HCT116 (cell line): ENCODE measurements around the gene USP36. TPM values are rescaled to one million over a fixed set of nuclear protein-coding genes. Genes with fewer than 3 reads are reported as not detected.

Experiments used
- ATAC-seq: fragments of 200-7000 bp; cut with Tn5 transposase; 2 replicates; pipeline ENCODE4 v1.9.1; 2020; ENCODE audit warnings: mild to moderate bottlenecking, moderate library complexity
- BruUV-seq: library from RNA; stranded (reverse); fragments of 400-500 nt; replicated peaks from 2 replicates; lab custom pipeline; 2021; lab: Mats Ljungman, UMichigan
- CTCF ChIA-PET: fragments of 300-600 bp; sonication (Branson Sonifier 250); formaldehyde crosslinking; loops from one replicate; lab custom pipeline; 2021; ENCODE audit warnings: antibody characterized with exemption; lab: Charles Lee
- POLR2A ChIA-PET: fragments of 300-600, 350-600 bp; sonication (Branson Sonifier 250); formaldehyde crosslinking; loops from one replicate; lab custom pipeline; 2021; ENCODE audit warnings: antibody characterized with exemption; lab: Charles Lee
- RAD21 ChIA-PET, 2 experiments: fragments of 300-600 bp; sonication (Branson Sonifier 250); formaldehyde crosslinking; loops; one replicate each; lab custom pipeline; 2023; ENCODE audit warnings: low total read pairs in 2 of 2; ENCODE audit not compliant: uncharacterized antibody in 2 of 2, unreplicated experiment in 2 of 2, low non-redundant PET in 1 of 2; lab: Charles Lee
- DNase-seq: peaks from one replicate; pipeline ENCODE4 v3.0.0-alpha.2; 2010; ENCODE audit warnings: low read depth, low spot score
- H2AFZ ChIP-seq: fragments of 200-600 bp; shearing (Covaris generic), sonication (generic); 2 replicates; pipeline ENCODE4 v1.6.1; 2017; ENCODE audit warnings: low read depth, mixed run types, mixed read lengths, antibody characterized with exemption, low read length; ENCODE audit not compliant: poor library complexity, severe bottlenecking
- H3K27ac ChIP-seq: 2 replicates; pipeline ENCODE4 v1.5.1; 2012; ENCODE audit warnings: low read depth, low read length
- H3K27me3 ChIP-seq: fragments of 200-600 bp; sonication (generic); 2 replicates; pipeline ENCODE4 v1.6.1; 2016; ENCODE audit warnings: mixed run types, low read length, mixed read lengths; ENCODE audit not compliant: insufficient read depth
- H3K36me3 ChIP-seq, 2 experiments: fragments of 200-500 bp in 1 of 2; fragments of 200-600 bp in 1 of 2; sonication (Bioruptor generic) in 1 of 2; sonication (generic) in 1 of 2; 2 replicates each; pipeline versions ENCODE4 v1.5.1 to v1.6.1; 2014 to 2016; ENCODE audit warnings: low read length in 2 of 2, inconsistent platforms in 1 of 2, mixed read lengths in 1 of 2, mixed run types in 1 of 2; ENCODE audit not compliant: insufficient read depth in 2 of 2, control insufficient read depth in 1 of 2
- H3K4me1 ChIP-seq, 2 experiments: fragments of 200-600 bp in 1 of 2; sonication (generic) in 1 of 2; 2 replicates each; pipeline versions ENCODE4 v1.5.1 to v1.6.1; 2012 to 2017; ENCODE audit warnings: low read length in 2 of 2, inconsistent platforms in 1 of 2, mild to moderate bottlenecking in 1 of 2, mixed read lengths in 1 of 2, mixed run types in 1 of 2, moderate library complexity in 1 of 2; ENCODE audit not compliant: insufficient read depth in 2 of 2, control insufficient read depth in 1 of 2
- H3K4me2 ChIP-seq: fragments of 200-600 bp; sonication (generic); 2 replicates; pipeline ENCODE4 v1.6.1; 2017; ENCODE audit warnings: mixed run types, low read length, mixed read lengths
- H3K4me3 ChIP-seq, 2 experiments: fragments of 200-600 bp in 1 of 2; sonication (generic) in 1 of 2; replicated peaks in 1 of 2; 2 replicates each; pipeline ENCODE4 v1.5.1; 2011 to 2016; ENCODE audit warnings: low read length in 2 of 2, control low read depth in 1 of 2, low read depth in 1 of 2, mild to moderate bottlenecking in 1 of 2, mixed read lengths in 1 of 2, mixed run types in 1 of 2
- H3K79me2 ChIP-seq: fragments of 200-600 bp; sonication (generic); 2 replicates; pipeline ENCODE4 v1.6.1; 2017; ENCODE audit warnings: mild to moderate bottlenecking, mixed run types, low read length, moderate library complexity, mixed read lengths; ENCODE audit not compliant: insufficient read depth
- H3K9ac ChIP-seq: fragments of 200-600 bp; sonication (generic); 2 replicates; pipeline ENCODE4 v1.6.1; 2016; ENCODE audit warnings: low read length, mixed read lengths
- H3K9me2 ChIP-seq: fragments of 200-600 bp; sonication (generic), shearing (Covaris generic); 2 replicates; pipeline ENCODE4 v1.6.1; 2017; ENCODE audit warnings: mixed run types, mild to moderate bottlenecking, moderate library complexity; ENCODE audit not compliant: insufficient read depth
- H3K9me3 ChIP-seq, 2 experiments: fragments of 200-500 bp in 1 of 2; fragments of 200-600 bp in 1 of 2; sonication (Bioruptor generic) in 1 of 2; sonication (generic) in 1 of 2; 2 replicates each; pipeline ENCODE4 v1.6.1; 2014 to 2017; ENCODE audit warnings: low read length in 2 of 2, mixed read lengths in 2 of 2, inconsistent platforms in 1 of 2, low read depth in 1 of 2, mild to moderate bottlenecking in 1 of 2, mixed run types in 1 of 2, moderate library complexity in 1 of 2; ENCODE audit not compliant: control insufficient read depth in 1 of 2, insufficient read depth in 1 of 2
- H4K20me1 ChIP-seq: fragments of 200-600 bp; sonication (generic), shearing (Covaris generic); 2 replicates; pipeline ENCODE4 v1.6.1; 2017; ENCODE audit warnings: mixed run types, mild to moderate bottlenecking, moderate library complexity; ENCODE audit not compliant: insufficient read depth
- EGR1 ChIP-seq: IDR thresholded peaks from 2 replicates; pipeline ENCODE4 v1.6.1; 2012; ENCODE audit warnings: low read depth
- ELF1 ChIP-seq: IDR thresholded peaks from 2 replicates; pipeline ENCODE4 v1.6.1; 2012; ENCODE audit warnings: low read depth, borderline replicate concordance
- EZH2phosphoT487 ChIP-seq: fragments of 200-600 bp; IDR thresholded peaks from 2 replicates; pipeline ENCODE4 v1.6.1; 2018; ENCODE audit warnings: antibody characterized with exemption, borderline replicate concordance
- FOSL1 ChIP-seq: IDR thresholded peaks from 2 replicates; pipeline ENCODE4 v1.6.1; 2012; ENCODE audit warnings: low read depth
- JUND ChIP-seq: IDR thresholded peaks from 2 replicates; pipeline ENCODE4 v1.6.1; 2012
- MAX ChIP-seq: IDR thresholded peaks from 2 replicates; pipeline ENCODE4 v1.6.1; 2012
- POLR2A ChIP-seq: IDR thresholded peaks from 2 replicates; pipeline ENCODE4 v1.7.0; 2011; ENCODE audit warnings: borderline replicate concordance; ENCODE audit not compliant: insufficient read depth, insufficient read length; ENCODE audit errors: extremely low read depth
- RAD21 ChIP-seq: IDR thresholded peaks from 2 replicates; pipeline ENCODE4 v1.6.1; 2012; ENCODE audit warnings: low read depth, mild to moderate bottlenecking
- REST ChIP-seq: IDR thresholded peaks from 2 replicates; pipeline ENCODE4 v1.6.1; 2012; ENCODE audit warnings: low read depth
- SRF ChIP-seq: IDR thresholded peaks from 2 replicates; pipeline ENCODE4 v1.6.1; 2012; ENCODE audit warnings: low read depth
- ZFX ChIP-seq: fragments of 450-650 bp; IDR thresholded peaks from 2 replicates; pipeline ENCODE4 v1.6.1; 2017
- ZNF274 ChIP-seq: fragments of 200-500 bp; sonication (Bioruptor generic); IDR thresholded peaks from 2 replicates; pipeline ENCODE4 v1.6.1; 2014; ENCODE audit warnings: mild to moderate bottlenecking, low read depth, low read length, inconsistent platforms
- intact Hi-C: fragments of 100-400 bp; cut with micrococcal nuclease; formaldehyde crosslinking; loops from 2 replicates; pipeline ENCODE4 v1.10.0; 2022
- total RNA-seq: library from RNA; stranded (reverse); gene quantifications from one replicate; pipeline ENCODE4 v1.2.1, GENCODE V29; 2021; ENCODE audit not compliant: unreplicated experiment
- TF ChIP-seq, protein P1 (sequence below): IDR thresholded peaks from 2 replicates; pipeline ENCODE4 v1.6.1; 2011; ENCODE audit warnings: mild to moderate bottlenecking, low read length, moderate library complexity; ENCODE audit not compliant: insufficient replicate concordance; ENCODE audit errors: extremely low read depth

Gene USP36
- total RNA-seq, 1 experiment from 2014 or later: 104 TPM

DNA sequence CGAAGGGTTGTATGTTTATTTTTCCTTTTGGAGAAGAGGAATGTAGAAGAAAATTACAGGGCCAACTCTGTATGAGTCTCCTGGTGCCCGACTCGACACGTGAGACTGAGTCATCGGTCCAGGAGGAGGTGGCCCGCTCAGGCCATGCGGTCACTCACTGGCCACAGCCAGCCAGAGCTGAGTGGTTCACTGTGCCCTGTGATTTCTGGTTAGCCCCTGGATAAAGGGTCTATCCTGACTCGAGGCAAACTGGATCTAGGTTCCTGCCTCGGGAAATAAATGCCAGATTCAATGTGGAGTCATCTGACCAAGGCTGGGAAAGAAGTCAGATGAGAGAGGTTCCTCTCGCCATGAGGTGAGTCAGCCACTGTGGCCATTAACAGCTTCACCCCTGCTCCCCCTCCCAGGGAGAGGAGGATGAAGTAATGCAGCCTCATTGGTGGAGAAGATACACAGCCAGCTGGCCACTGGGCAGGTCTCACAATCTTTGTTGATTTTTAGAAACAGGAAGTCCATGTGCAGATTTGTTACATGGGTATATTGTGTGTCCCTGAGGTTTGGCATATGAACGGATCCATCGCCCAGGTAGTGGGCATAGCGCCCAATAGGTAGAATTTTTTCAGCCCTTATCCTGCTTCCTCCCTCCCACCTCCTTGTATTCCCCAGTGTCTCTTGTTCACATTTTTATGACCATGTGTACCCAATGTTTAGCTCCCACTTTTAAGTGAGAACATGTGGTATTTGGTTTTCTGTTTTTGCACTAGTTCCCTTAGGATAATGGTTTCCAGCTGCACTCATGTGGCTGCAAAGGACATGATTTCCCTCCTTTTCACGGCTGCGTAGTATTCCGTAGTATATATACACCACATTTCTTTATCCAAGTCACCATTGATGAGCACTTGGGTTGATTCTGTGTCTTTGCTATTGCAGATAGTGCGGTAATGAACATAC, 21.7 kb upstream of the USP36 start (continued):
- TF ChIP-seq REST (no peak), ELF1 (no peak; the same call in 1 of the 2 replicates), SRF (no peak; the same call in 1 of the 2 replicates), MAX (peak; percentile 98)

DNA sequence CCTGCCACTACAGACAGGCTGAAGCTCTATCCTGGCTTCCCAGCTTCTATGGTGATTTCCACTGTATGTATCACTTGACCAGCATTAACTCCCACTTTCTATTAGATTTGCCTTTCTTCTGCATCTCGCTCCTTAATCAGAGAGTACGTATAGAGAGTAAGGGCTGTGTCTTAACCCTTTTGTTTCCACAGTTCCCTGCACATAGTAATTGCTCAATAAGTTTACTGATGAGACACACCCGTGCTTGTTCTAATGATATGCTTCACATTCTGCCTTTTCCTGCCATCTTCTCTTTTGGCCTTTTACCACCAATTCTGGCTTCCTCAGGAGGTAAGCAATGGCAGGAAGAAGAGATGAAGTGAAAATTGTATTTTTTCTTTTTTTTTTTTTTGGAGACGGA, 20.6 kb upstream of the USP36 start:
- CTCF ChIA-PET: interaction anchor here (2.9 kb wide), 1 partner anchor 110 kb away, joined by 11 read pairs; no protein-coding TSS in a partner anchor
- Histone ChIP-seq H2AFZ (no peak overlapping the region), H3K9me2 (no peaks in the 10 kb centered on the region), H3K9ac (0 out of 2 replicates have a peak overlapping the region, but pooled peaks have one; percentile 64), H3K27ac (peak overlapping the region; percentile 71; the same call in 1 of the 2 replicates), H3K4me2 (peak overlapping the region; percentile 71; the same call in 1 of the 2 replicates), H3K4me3 (no peak overlapping the region), H3K36me3 (no peaks in the 10 kb centered on the region), H4K20me1 (no peaks in the 10 kb centered on the region), H3K79me2 (no peaks in the 10 kb centered on the region; the same call in 1 of the 2 replicates), H3K4me1 (peaks cover 20 to 29% of the 10 kb centered on the region in 2 experiments), H3K27me3 (no peaks in the 10 kb centered on the region), H3K9me3 (no peaks in the 10 kb centered on the region)
- intact Hi-C loops: no loop called here
- ATAC-seq (no peak), DNase-seq (no peak)
- BruUV-seq: no TSS peak
- POLR2A ChIA-PET: no interaction called here
- RAD21 ChIA-PET: no interaction called here
- TF ChIP-seq RAD21 (no peak), MAX (no peak), SRF (no peak), ZFX (no peak), POLR2A (no peak), JUND (no peak), REST (no peak), EGR1 (no peak), ZNF274 (no peak), EZH2phosphoT487 (no peak), FOSL1 (no peak)
- TF ChIP-seq, protein P1, sequence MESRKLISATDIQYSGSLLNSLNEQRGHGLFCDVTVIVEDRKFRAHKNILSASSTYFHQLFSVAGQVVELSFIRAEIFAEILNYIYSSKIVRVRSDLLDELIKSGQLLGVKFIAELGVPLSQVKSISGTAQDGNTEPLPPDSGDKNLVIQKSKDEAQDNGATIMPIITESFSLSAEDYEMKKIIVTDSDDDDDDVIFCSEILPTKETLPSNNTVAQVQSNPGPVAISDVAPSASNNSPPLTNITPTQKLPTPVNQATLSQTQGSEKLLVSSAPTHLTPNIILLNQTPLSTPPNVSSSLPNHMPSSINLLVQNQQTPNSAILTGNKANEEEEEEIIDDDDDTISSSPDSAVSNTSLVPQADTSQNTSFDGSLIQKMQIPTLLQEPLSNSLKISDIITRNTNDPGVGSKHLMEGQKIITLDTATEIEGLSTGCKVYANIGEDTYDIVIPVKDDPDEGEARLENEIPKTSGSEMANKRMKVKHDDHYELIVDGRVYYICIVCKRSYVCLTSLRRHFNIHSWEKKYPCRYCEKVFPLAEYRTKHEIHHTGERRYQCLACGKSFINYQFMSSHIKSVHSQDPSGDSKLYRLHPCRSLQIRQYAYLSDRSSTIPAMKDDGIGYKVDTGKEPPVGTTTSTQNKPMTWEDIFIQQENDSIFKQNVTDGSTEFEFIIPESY: no peak
